HFFc6 (cell line): Measurements from ENCODE around the gene DDR1. TPM values are rescaled to one million over a fixed set of nuclear protein-coding genes. Genes with fewer than 3 reads are reported as not detected.

Experiments used
- DNase-seq: peaks from one replicate; pipeline ENCODE4 v3.0.0-alpha.2; 2018
- H3K27ac Mint-ChIP-seq: 2 replicates; pipeline ENCODE4 v1.8.0; 2020; ENCODE audit warnings: mild to moderate bottlenecking, mixed read lengths
- H3K27me3 Mint-ChIP-seq: 2 replicates; pipeline ENCODE4 v1.8.0; 2021; ENCODE audit warnings: mild to moderate bottlenecking, moderate library complexity, mixed read lengths; ENCODE audit not compliant: insufficient read depth
- H3K36me3 Mint-ChIP-seq: 2 replicates; pipeline ENCODE4 v1.8.0; 2021; ENCODE audit warnings: low read depth, mixed read lengths
- H3K4me1 Mint-ChIP-seq: 2 replicates; pipeline ENCODE4 v1.8.0; 2020; ENCODE audit warnings: low read depth, mixed read lengths
- H3K4me3 Mint-ChIP-seq: 2 replicates; pipeline ENCODE4 v1.8.0; 2020; ENCODE audit warnings: mild to moderate bottlenecking, moderate library complexity, mixed read lengths
- H3K9me3 Mint-ChIP-seq: 2 replicates; pipeline ENCODE4 v1.8.0; 2020; ENCODE audit warnings: mild to moderate bottlenecking, mixed read lengths
- CTCF ChIP-seq: fragments of 200-600 bp; sonication (generic); IDR thresholded peaks from 2 replicates; pipeline ENCODE4 v1.5.0; 2021; ENCODE audit warnings: antibody characterized with exemption, mild to moderate bottlenecking
- total RNA-seq, 6 experiments: library from RNA; stranded (reverse); fragmentation: NEBNext Ultra II Directional; extraction: Animal tissue kit (Norgen Biotek cat#: 25700); gene quantifications; 2 replicates in 1 of 6; 3 replicates in 5 of 6; pipeline ENCODE4 v1.2.3, GENCODE V29; 2021

The DDR1 gene
- total RNA-seq, 6 experiments from 2014 or later: 28.0 to 42.5 (median 31.6) TPM

- no peak overlapping the region for H3K27ac Mint-ChIP-seq
- no peaks in the 10 kb centered on the region for H3K36me3 Mint-ChIP-seq
- no peak for TF ChIP-seq CTCF
- peaks cover 36% of the 10 kb centered on the region for H3K27me3 Mint-ChIP-seq
- no peak for DNase-seq
- H3K4me1 Mint-ChIP-seq: peaks cover 5% of the 10 kb centered on the region
- no peak overlapping the region for H3K4me3 Mint-ChIP-seq
- H3K9me3 Mint-ChIP-seq: no peaks in the 10 kb centered on the region
These were observed 52.9 kb downstream of the DDR1 start for GRCh38 chr6:30937265-30937664.

GRCh38 chr6:30938730-30939129, 54.4 kb downstream of the DDR1 start:
- H3K36me3 Mint-ChIP-seq: no peaks in the 10 kb centered on the region
- H3K27ac Mint-ChIP-seq: no peak overlapping the region
- H3K9me3 Mint-ChIP-seq: no peaks in the 10 kb centered on the region
- H3K4me3 Mint-ChIP-seq: no peak overlapping the region
- TF ChIP-seq CTCF: no peak
- H3K27me3 Mint-ChIP-seq: peaks cover 32% of the 10 kb centered on the region
- H3K4me1 Mint-ChIP-seq: peaks cover 14% of the 10 kb centered on the region
- no peak for DNase-seq

GRCh38 chr6:30939473-30939872, 55.2 kb downstream of the DDR1 start:
- H3K36me3 Mint-ChIP-seq: no peaks in the 10 kb centered on the region
- H3K27ac Mint-ChIP-seq: no peak overlapping the region
- H3K9me3 Mint-ChIP-seq: no peaks in the 10 kb centered on the region
- peaks cover 32% of the 10 kb centered on the region for H3K27me3 Mint-ChIP-seq
- DNase-seq: no peak
- peaks cover 14% of the 10 kb centered on the region for H3K4me1 Mint-ChIP-seq
- H3K4me3 Mint-ChIP-seq: no peak overlapping the region
- no peak for TF ChIP-seq CTCF

GRCh38 chr6:30940361-30940986, 56.2 kb downstream of the DDR1 start, which contains the start of gene MUCL3:
Gene MUCL3, plus strand, starts transcription at chr6:30940973. Its CDS starts 27 bp downstream, at chr6:30941000.
- Mint-ChIP-seq H3K36me3 (no peaks in the 10 kb centered on the region), H3K4me1 (peaks cover 14% of the 10 kb centered on the region), H3K9me3 (no peaks in the 10 kb centered on the region), H3K27ac (no peak within 1 kb of the TSS), H3K27me3 (peaks cover 39% of the 10 kb centered on the region), H3K4me3 (no peak within 1 kb of the TSS)
- TF ChIP-seq CTCF: no peak
- no peak for DNase-seq

- Mint-ChIP-seq H3K27me3 (peaks cover 36% of the 10 kb centered on the region), H3K9me3 (no peaks in the 10 kb centered on the region), H3K27ac (no peak overlapping the region), H3K4me1 (peaks cover 14% of the 10 kb centered on the region), H3K4me3 (peak overlapping the region; percentile 61), H3K36me3 (no peaks in the 10 kb centered on the region)
- DNase-seq: peak; percentile 80
- TF ChIP-seq CTCF: peak; percentile 78
These were observed 58.2 kb downstream of the DDR1 start for GRCh38 chr6:30942338-30943060.
